Esophagus (tissue), 2 donors: ENCODE results near the gene UST. TPM values are rescaled to one million over a fixed set of nuclear protein-coding genes. Genes with fewer than 3 reads are reported as not detected.

Experiments used
- H3K27ac ChIP-seq, 2 donors: one replicate each; pipeline ENCODE4 v1.5.1; 2013; ENCODE audit warnings: low read depth in 2 of 2, mild to moderate bottlenecking in 2 of 2, inconsistent platforms in 1 of 2, low read length in 1 of 2, moderate library complexity in 1 of 2
- H3K27me3 ChIP-seq, 2 donors: one replicate each; pipeline ENCODE4 v1.6.1; 2013; ENCODE audit warnings: low read length in 2 of 2, control low read depth in 1 of 2, mild to moderate bottlenecking in 1 of 2; ENCODE audit not compliant: insufficient read depth in 2 of 2, control insufficient read depth in 1 of 2
- H3K36me3 ChIP-seq, 2 donors: one replicate each; pipeline ENCODE4 v1.6.1; 2013; ENCODE audit warnings: low read length in 1 of 2; ENCODE audit not compliant: control insufficient read depth in 2 of 2, insufficient read depth in 2 of 2
- H3K4me1 ChIP-seq, 2 donors: one replicate each; pipeline ENCODE4 v1.6.1; 2013; ENCODE audit warnings: low read length in 1 of 2; ENCODE audit not compliant: control insufficient read depth in 2 of 2, insufficient read depth in 2 of 2
- H3K4me3 ChIP-seq, 2 donors: one replicate each; pipeline ENCODE4 v1.5.1; 2013; ENCODE audit warnings: low read length in 2 of 2, mild to moderate bottlenecking in 2 of 2, low read depth in 1 of 2, moderate library complexity in 1 of 2
- H3K9me3 ChIP-seq, 2 donors: one replicate each; pipeline ENCODE4 v1.6.1; 2013; ENCODE audit warnings: mild to moderate bottlenecking in 2 of 2, low read depth in 1 of 2, low read length in 1 of 2, moderate library complexity in 1 of 2; ENCODE audit not compliant: control insufficient read depth in 2 of 2, insufficient read depth in 1 of 2
- WGBS, 2 donors: extraction: QIAGEN DNeasy Blood & Tissue Kit; methylation state at CpG; one replicate each; pipeline ENCODE4 v1.1.7; 2013; 5-methylcytosine and 5-hydroxymethylcytosine counted together
- polyA plus RNA-seq, 2 donors: library from polyadenylated mRNA; stranded (reverse); fragments of 200-250 nt; gene quantifications; one replicate each; pipeline ENCODE4 v1.2.3, GENCODE V29; 2013
- donor health status: healthy with polysubstance abuse.
- donor health status: Bipolar disorder and iron deficiency.

UST gene
- polyA plus RNA-seq, 2 donors = 1.7 to 2.4 TPM

- no peaks in the 10 kb centered on the region for H3K36me3 ChIP-seq
- no peak overlapping the region for H3K27ac ChIP-seq
- 83 to 92% methylated on average over 2 of the region's 2 CpGs for WGBS, 2 donors
- H3K4me1 ChIP-seq = no peaks in the 10 kb centered on the region
- peaks cover 0 to 2% of the 10 kb centered on the region in 2 donors for H3K9me3 ChIP-seq
- no peak overlapping the region for H3K4me3 ChIP-seq
- no peaks in the 10 kb centered on the region for H3K27me3 ChIP-seq
Measured at GRCh38 chr6:148735989-148736388, 10.8 kb upstream of the UST start.

DNA sequence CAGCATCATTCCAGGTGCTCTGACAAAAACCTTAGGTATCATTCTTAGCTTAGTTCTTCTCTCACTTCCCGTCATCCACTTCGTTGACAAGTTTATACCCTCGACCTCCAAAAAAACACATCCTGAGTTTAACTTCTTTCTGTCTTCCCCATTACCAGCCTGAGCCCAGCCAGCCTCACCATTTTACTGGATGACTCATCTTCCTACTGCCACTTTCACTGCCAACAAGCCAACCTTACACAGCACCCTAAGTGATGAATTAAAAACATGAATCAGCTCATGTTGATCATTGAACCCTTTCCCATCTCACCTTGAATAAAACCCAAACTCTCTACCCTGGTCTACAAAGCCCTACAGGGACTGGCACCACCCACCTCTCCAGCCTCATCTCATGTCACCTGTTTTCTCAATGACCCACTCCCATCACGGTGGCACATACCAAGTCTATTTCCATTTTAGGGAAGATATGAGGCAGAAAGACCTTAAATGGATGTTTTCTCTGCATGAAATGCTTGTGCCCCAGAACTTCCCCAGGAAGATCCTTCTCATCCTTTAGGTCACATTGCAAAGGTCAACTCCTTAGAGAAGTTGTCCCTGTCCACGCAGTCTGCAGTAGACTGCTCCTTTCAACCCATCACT, 9.9 kb upstream of the UST start:
- 85 to 87% methylated on average over 5 of the region's 5 CpGs for WGBS, 2 donors
- peaks cover 0 to 2% of the 10 kb centered on the region in 2 donors for H3K9me3 ChIP-seq
- H3K27me3 ChIP-seq = no peaks in the 10 kb centered on the region
- H3K36me3 ChIP-seq = no peaks in the 10 kb centered on the region
- no peaks in the 10 kb centered on the region for H3K4me1 ChIP-seq
- no peak overlapping the region for H3K27ac ChIP-seq
- H3K4me3 ChIP-seq = no peak overlapping the region

- no peaks in the 10 kb centered on the region for H3K36me3 ChIP-seq
- no peaks in the 10 kb centered on the region for H3K4me1 ChIP-seq
- no peak overlapping the region for H3K27ac ChIP-seq
- WGBS, 2 donors = 96 to 98% methylated on average over 4 of the region's 4 CpGs
- peaks cover 0 to 2% of the 10 kb centered on the region in 2 donors for H3K9me3 ChIP-seq
- no peaks in the 10 kb centered on the region for H3K27me3 ChIP-seq
- H3K4me3 ChIP-seq = no peak overlapping the region
Measured at GRCh38 chr6:148737806-148738205, 9.0 kb upstream of the UST start.

DNA sequence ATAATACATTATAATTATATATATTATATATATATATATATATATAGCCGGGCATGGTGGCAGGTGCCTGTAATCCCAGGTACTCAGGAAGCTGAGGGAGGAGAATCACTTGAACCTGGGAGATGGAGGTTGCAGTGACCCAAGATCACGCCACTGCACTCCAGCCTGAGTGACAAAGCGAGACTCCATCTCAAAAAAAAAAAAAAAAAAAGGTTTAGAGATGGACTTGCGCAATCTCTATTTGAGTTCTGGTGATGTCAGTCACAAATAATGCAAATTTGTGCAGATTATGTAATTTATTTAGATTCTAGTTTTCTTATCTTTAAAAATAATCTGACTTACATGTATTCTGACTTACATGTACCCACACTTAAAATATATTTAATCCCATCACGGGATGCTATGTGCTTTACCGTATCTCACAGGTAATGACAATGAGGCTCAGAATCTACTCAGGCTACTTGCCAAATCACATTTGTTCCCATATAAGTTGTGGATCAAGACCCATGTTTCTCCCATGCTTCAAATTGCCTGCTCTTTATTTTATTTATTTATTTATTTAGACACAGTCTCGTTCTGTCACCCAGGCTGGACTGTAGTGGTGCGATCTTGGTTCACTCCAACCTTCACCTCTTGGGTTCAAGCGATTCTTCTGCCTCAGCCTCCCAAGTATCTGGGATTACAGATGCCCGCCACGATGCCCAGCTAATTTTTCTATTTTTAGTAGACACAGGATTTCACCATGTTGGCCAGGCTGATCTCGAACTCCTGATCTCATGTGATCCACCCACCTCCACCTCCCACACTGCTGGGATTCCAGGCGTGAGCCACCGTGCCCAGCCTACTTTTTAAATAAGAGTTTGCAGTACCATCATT, 7.6 kb upstream of the UST start:
- Histone ChIP-seq H3K4me1 (no peaks in the 10 kb centered on the region), H3K27me3 (no peaks in the 10 kb centered on the region), H3K9me3 (no peaks in the 10 kb centered on the region), H3K36me3 (no peaks in the 10 kb centered on the region), H3K4me3 (no peak overlapping the region), H3K27ac (no peak overlapping the region)
- WGBS, 2 donors = 92 to 94% methylated on average over 14 of the region's 14 CpGs

GRCh38 chr6:148739822-148740128, 7.1 kb upstream of the UST start:
- no peaks in the 10 kb centered on the region for H3K4me1 ChIP-seq
- H3K36me3 ChIP-seq = no peaks in the 10 kb centered on the region
- H3K27me3 ChIP-seq = no peaks in the 10 kb centered on the region
- no peaks in the 10 kb centered on the region for H3K9me3 ChIP-seq
- 67 to 70% methylated on average over 3 of the region's 3 CpGs for WGBS, 2 donors
- no peak overlapping the region for H3K4me3 ChIP-seq
- H3K27ac ChIP-seq = no peak overlapping the region

DNA sequence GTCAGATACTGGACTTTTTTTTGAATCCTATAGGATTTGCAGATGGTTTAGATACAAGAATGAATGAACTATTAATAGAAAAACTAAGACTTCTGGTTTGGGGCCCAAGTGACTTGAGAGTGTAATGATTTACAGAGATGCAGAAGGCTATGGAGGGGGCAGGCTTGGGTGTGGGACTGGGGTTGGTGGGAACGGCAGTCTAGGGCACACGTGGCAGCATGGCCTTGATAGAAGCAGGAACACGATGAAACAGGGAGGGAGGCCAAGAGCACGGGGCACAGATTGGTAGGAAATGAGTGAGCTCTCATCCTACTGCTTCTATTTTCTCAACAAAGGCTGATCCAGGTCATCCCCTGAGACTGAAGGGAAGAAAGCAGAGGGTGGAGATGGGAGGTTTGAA, 3.4 kb upstream of the UST start:
- Histone ChIP-seq H3K27ac (no peak overlapping the region), H3K27me3 (no peaks in the 10 kb centered on the region), H3K4me1 (peaks cover 4 to 5% of the 10 kb centered on the region in 2 donors), H3K4me3 (no peak overlapping the region), H3K36me3 (no peaks in the 10 kb centered on the region), H3K9me3 (no peaks in the 10 kb centered on the region)
- 49 to 72% methylated on average over 4 of the region's 4 CpGs for WGBS, 2 donors

DNA sequence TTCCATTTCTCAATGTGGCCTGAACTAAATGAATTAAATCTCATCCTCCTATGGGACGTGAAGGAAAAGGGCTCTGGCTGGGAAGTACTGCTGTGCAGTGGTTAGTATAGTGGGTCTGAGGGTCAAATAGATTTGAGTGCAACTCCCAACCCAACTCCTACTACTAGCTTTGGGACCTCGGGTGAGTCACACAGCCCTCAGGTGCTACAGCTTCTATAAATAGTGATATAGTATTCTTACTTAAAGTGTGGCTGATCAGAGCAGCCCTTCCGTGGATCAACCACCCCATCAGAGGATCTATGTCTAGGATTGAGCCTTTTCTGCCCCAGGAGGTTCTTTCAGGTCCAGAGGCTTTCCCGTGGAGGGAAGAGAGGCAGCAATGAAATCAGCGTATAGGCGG, 904 bp upstream of the UST start:
- no peaks in the 10 kb centered on the region for H3K27me3 ChIP-seq
- 19 to 24% methylated on average over 6 of the region's 6 CpGs for WGBS, 2 donors
- H3K4me3 ChIP-seq = peak overlapping the region; percentile 64 to 77
- H3K4me1 ChIP-seq = peaks cover 4 to 6% of the 10 kb centered on the region in 2 donors
- peak overlapping the region; percentile 68 to 69 for H3K27ac ChIP-seq
- no peaks in the 10 kb centered on the region for H3K36me3 ChIP-seq
- no peaks in the 10 kb centered on the region for H3K9me3 ChIP-seq

- Histone ChIP-seq H3K27ac (peak overlapping the region; percentile 68 to 70), H3K4me3 (peak overlapping the region; percentile 64 to 77), H3K36me3 (no peaks in the 10 kb centered on the region), H3K9me3 (no peaks in the 10 kb centered on the region), H3K4me1 (peaks cover 4 to 6% of the 10 kb centered on the region in 2 donors), H3K27me3 (no peaks in the 10 kb centered on the region)
- 0 to 1% methylated on average over 19 to 45 of the region's 45 CpGs for WGBS, 2 donors
Measured at GRCh38 chr6:148747145-148747470, 278 bp downstream of the UST start.

GRCh38 chr6:148747471-148748165, 788 bp downstream of the UST start:
- Histone ChIP-seq H3K4me3 (peak overlapping the region; percentile 64 to 77), H3K27ac (peak overlapping the region; percentile 68 to 70), H3K9me3 (no peaks in the 10 kb centered on the region), H3K36me3 (no peaks in the 10 kb centered on the region), H3K27me3 (no peaks in the 10 kb centered on the region), H3K4me1 (peaks cover 4 to 6% of the 10 kb centered on the region in 2 donors)
- 0 to 1% methylated on average over 65 to 66 of the region's 66 CpGs for WGBS, 2 donors
